ENCODE results near the gene BEX3. TPM values are rescaled to one million over a fixed set of nuclear protein-coding genes. Genes with fewer than 3 reads are reported as not detected.

Gene BEX3
- total RNA-seq, 1 experiment from 2014 or later: 367 TPM

GRCh38 chrX:103372886-103373285 lies 3.5 kb upstream of the BEX3 start:
- Mint-ChIP-seq H3K4me3 (ENCODE audit: unreplicated experiment) (no peak overlapping the region), H3K4me1 (ENCODE audit: low read depth, unreplicated experiment) (peaks cover 11% of the 10 kb centered on the region), H3K27ac (ENCODE audit: unreplicated experiment) (no peak overlapping the region), H3K9me3 (ENCODE audit: unreplicated experiment) (no peaks in the 10 kb centered on the region), H3K36me3 (ENCODE audit: insufficient read depth, unreplicated experiment) (peaks cover 19% of the 10 kb centered on the region), H3K27me3 (ENCODE audit: insufficient read depth, unreplicated experiment) (no peaks in the 10 kb centered on the region)
- no peak for TF ChIP-seq CTCF (IDR thresholded peaks at IDR 0.05; ENCODE audit: insufficient read depth in 1 of 2, low read depth in 1 of 2, low read length in 1 of 2, severe bottlenecking in 1 of 2, unreplicated experiment in 1 of 2)
- CTCF ChIA-PET: no interaction called here
- no peaks in the 10 kb centered on the region for H3K9me3 ChIP-seq
- H3K4me1 ChIP-seq: peaks cover 2% of the 10 kb centered on the region; the same call in 1 of the 2 replicates
- no peaks in the 10 kb centered on the region for H3K27me3 ChIP-seq (replicated peaks; ENCODE audit: control insufficient read depth, insufficient read depth, low read length)
- BruUV-seq (replicated peaks): no TSS peak
- no peak for DNase-seq
- POLR2A ChIA-PET: no interaction called here
- no peak overlapping the region for H3K4me3 ChIP-seq (ENCODE audit: low read depth, low read length)
- intact Hi-C loops (cut with micrococcal nuclease; ENCODE audit: unreplicated experiment): no loop called here
- H3K36me3 ChIP-seq (ENCODE audit: control insufficient read depth, insufficient read depth, low read length): no peaks in the 10 kb centered on the region

- TF ChIP-seq CTCF (IDR thresholded peaks at IDR 0.05; ENCODE audit: insufficient read depth in 1 of 2, low read depth in 1 of 2, low read length in 1 of 2, severe bottlenecking in 1 of 2, unreplicated experiment in 1 of 2): no peak
- Mint-ChIP-seq H3K4me1 (ENCODE audit: low read depth, unreplicated experiment) (peaks cover 9% of the 10 kb centered on the region), H3K9me3 (ENCODE audit: unreplicated experiment) (no peaks in the 10 kb centered on the region), H3K27ac (ENCODE audit: unreplicated experiment) (no peak overlapping the region), H3K27me3 (ENCODE audit: insufficient read depth, unreplicated experiment) (no peaks in the 10 kb centered on the region), H3K4me3 (ENCODE audit: unreplicated experiment) (no peak overlapping the region), H3K36me3 (ENCODE audit: insufficient read depth, unreplicated experiment) (peaks cover 22% of the 10 kb centered on the region)
- Histone ChIP-seq H3K4me1 (no peaks in the 10 kb centered on the region), H3K27me3 (replicated peaks; ENCODE audit: control insufficient read depth, insufficient read depth, low read length) (no peaks in the 10 kb centered on the region), H3K36me3 (ENCODE audit: control insufficient read depth, insufficient read depth, low read length) (no peaks in the 10 kb centered on the region), H3K9me3 (no peaks in the 10 kb centered on the region), H3K4me3 (ENCODE audit: low read depth, low read length) (no peak overlapping the region)
- intact Hi-C loops (cut with micrococcal nuclease; ENCODE audit: unreplicated experiment): no loop called here
- POLR2A ChIA-PET: no interaction called here
- CTCF ChIA-PET: no interaction called here
- DNase-seq: no peak
- no TSS peak for BruUV-seq (replicated peaks)
These were observed 2.8 kb upstream of the BEX3 start for GRCh38 chrX:103373581-103373980.

GRCh38 chrX:103376979-103377324 lies 614 bp downstream of the BEX3 start:
- ChIA-PET CTCF (interaction anchor here (0.6 kb wide), 1 partner anchor 513 kb away, joined by 5 read pairs; no protein-coding TSS in a partner anchor), POLR2A (interaction anchor here (0.6 to 2.2 kb wide), 3 partner anchors 15 to 160 kb away, joined by 4 to 12 read pairs (median 4); partner anchors contain the start of gene TCEAL9)
- TF ChIP-seq CTCF (IDR thresholded peaks at IDR 0.05; ENCODE audit: insufficient read depth in 1 of 2, low read depth in 1 of 2, low read length in 1 of 2, severe bottlenecking in 1 of 2, unreplicated experiment in 1 of 2): no peak
- Mint-ChIP-seq H3K4me3 (ENCODE audit: unreplicated experiment) (peak overlapping the region; percentile 86), H3K27ac (ENCODE audit: unreplicated experiment) (peak overlapping the region; percentile 82), H3K27me3 (ENCODE audit: insufficient read depth, unreplicated experiment) (no peaks in the 10 kb centered on the region), H3K9me3 (ENCODE audit: unreplicated experiment) (no peaks in the 10 kb centered on the region), H3K4me1 (ENCODE audit: low read depth, unreplicated experiment) (peaks cover 5% of the 10 kb centered on the region), H3K36me3 (ENCODE audit: insufficient read depth, unreplicated experiment) (peaks cover 29% of the 10 kb centered on the region)
- Histone ChIP-seq H3K4me1 (no peaks in the 10 kb centered on the region), H3K27me3 (replicated peaks; ENCODE audit: control insufficient read depth, insufficient read depth, low read length) (no peaks in the 10 kb centered on the region), H3K9me3 (no peaks in the 10 kb centered on the region), H3K4me3 (ENCODE audit: low read depth, low read length) (peak overlapping the region; percentile 79), H3K36me3 (ENCODE audit: control insufficient read depth, insufficient read depth, low read length) (no peaks in the 10 kb centered on the region)
- peak; percentile 17 to 22 for DNase-seq
- no TSS peak for BruUV-seq (replicated peaks)
- intact Hi-C loops (cut with micrococcal nuclease; ENCODE audit: unreplicated experiment): loop anchor here (1.0 to 5.0 kb wide), 2 partner anchors 15 to 35 kb away; no protein-coding TSS in a partner anchor
